Prostate gland (tissue), 2 donors: Measurements from ENCODE around the gene ELOVL7. TPM values are rescaled to one million over a fixed set of nuclear protein-coding genes. Genes with fewer than 3 reads are reported as not detected.

Source experiments
- DNase-seq: peaks from one replicate; pipeline ENCODE4 v3.0.0-alpha.2; 2019; ENCODE audit warnings: low spot score
- H3K27ac ChIP-seq, 2 donors: fragments of 200-600 bp; sonication (generic); 2 replicates each; pipeline ENCODE4 v1.5.1; 2017 to 2019
- H3K27me3 ChIP-seq: fragments of 200-600 bp; sonication (generic); replicated peaks from 2 replicates; pipeline ENCODE4 v1.5.1; 2019; ENCODE audit not compliant: insufficient read depth
- H3K36me3 ChIP-seq, 2 donors: fragments of 200-600 bp; sonication (generic); 1 replicate in 1 of 2; 2 replicates in 1 of 2; pipeline versions ENCODE4 v1.5.1 to v1.8.1; 2017 to 2019
- H3K4me1 ChIP-seq: fragments of 200-600 bp; sonication (generic); replicated peaks from 2 replicates; pipeline ENCODE4 v1.5.1; 2019
- H3K4me3 ChIP-seq, 2 donors: fragments of 200-600 bp; sonication (generic); 2 replicates each; pipeline ENCODE4 v1.5.1; 2017 to 2019
- H3K9me3 ChIP-seq: fragments of 200-600 bp; sonication (generic); 2 replicates; pipeline ENCODE4 v1.5.1; 2017
- CTCF ChIP-seq, 4 experiments: fragments of 200-600 bp in 2 of 4; fragments of 450-650 bp in 2 of 4; sonication (generic) in 2 of 4; IDR thresholded peaks; 1 replicate in 3 of 4; 2 replicates in 1 of 4; pipeline ENCODE4 v1.5.1; 2016 to 2019; ENCODE audit warnings: antibody characterized with exemption in 4 of 4, mild to moderate bottlenecking in 2 of 4, moderate library complexity in 2 of 4
- POLR2A ChIP-seq: fragments of 450-650 bp; IDR thresholded peaks from one replicate; pipeline ENCODE4 v1.6.1; 2016; ENCODE audit warnings: antibody characterized with exemption, mild to moderate bottlenecking
- POLR2AphosphoS5 ChIP-seq: sonication (generic); formaldehyde crosslinking; IDR thresholded peaks from one replicate; pipeline ENCODE4 v1.6.1; 2017; ENCODE audit warnings: antibody characterized with exemption
- WGBS: methylation state at CpG from one replicate; pipeline ENCODE4 v1.1.5; 2018; 5-methylcytosine and 5-hydroxymethylcytosine counted together
- intact Hi-C: fragments of 100-400 bp; cut with DNase I; formaldehyde crosslinking; loops from one replicate; pipeline ENCODE4 v1.14.2; 2022
- total RNA-seq, 2 donors: library from RNA; depleted of rRNA; stranded (reverse); fragments of >200 nt; gene quantifications; one replicate each; pipeline ENCODE4 v1.1.0, GENCODE V29; 2016

ELOVL7 gene
- total RNA-seq, 2 donors from 2014 or later: 15.7 to 23.8 TPM

- intact Hi-C loops: no loop called here
- Histone ChIP-seq H3K4me1 (no peaks in the 10 kb centered on the region), H3K27me3 (no peaks in the 10 kb centered on the region), H3K36me3 (no peaks in the 10 kb centered on the region), H3K4me3 (no peak overlapping the region), H3K27ac (no peak overlapping the region), H3K9me3 (no peaks in the 10 kb centered on the region)
- no peak for DNase-seq
- WGBS: 44% methylated on average over 3 of the region's 3 CpGs
- TF ChIP-seq CTCF (IDR thresholded peaks at IDR 0.05) (no peak), POLR2A (no peak), POLR2AphosphoS5 (no peak)
Observed at GRCh38 chr5:60710362-60710761, 133.7 kb downstream of the ELOVL7 start.

GRCh38 chr5:60705144-60705543, 138.9 kb downstream of the ELOVL7 start:
- H3K36me3 ChIP-seq: no peaks in the 10 kb centered on the region
- no peak overlapping the region for H3K27ac ChIP-seq
- H3K4me1 ChIP-seq: no peaks in the 10 kb centered on the region
- DNase-seq: no peak
- no peaks in the 10 kb centered on the region for H3K27me3 ChIP-seq
- no peaks in the 10 kb centered on the region for H3K9me3 ChIP-seq
- TF ChIP-seq CTCF (IDR thresholded peaks at IDR 0.05): no peak
- no peak for TF ChIP-seq POLR2A
- no peak for TF ChIP-seq POLR2AphosphoS5
- intact Hi-C loops: no loop called here
- no peak overlapping the region for H3K4me3 ChIP-seq

GRCh38 chr5:60703944-60704343, 140.1 kb downstream of the ELOVL7 start:
- TF ChIP-seq POLR2A (no peak), POLR2AphosphoS5 (no peak), CTCF (IDR thresholded peaks at IDR 0.05) (no peak)
- no peaks in the 10 kb centered on the region for H3K9me3 ChIP-seq
- no peak overlapping the region for H3K27ac ChIP-seq
- no peak for DNase-seq
- no peaks in the 10 kb centered on the region for H3K4me1 ChIP-seq
- intact Hi-C loops: no loop called here
- no peak overlapping the region for H3K4me3 ChIP-seq
- no peaks in the 10 kb centered on the region for H3K27me3 ChIP-seq
- no peaks in the 10 kb centered on the region for H3K36me3 ChIP-seq
- 71% methylated on average over 2 of the region's 2 CpGs for WGBS

Other genes with a start within 250 kb of the ELOVL7 start
- gene DEPDC1B, start 144.1 kb downstream of the ELOVL7 start, total RNA-seq: 1 to 10 TPM in 1 of 2 donors, under 1 TPM in 1; 0.32 to 1.8 TPM
- gene ERCC8, start 100.8 kb upstream of the ELOVL7 start, total RNA-seq: 10 to 100 TPM; 12.3 to 12.5 TPM
- 10 to 100 TPM; 16.6 to 17.9 TPM for gene NDUFAF2, start 100.9 kb upstream of the ELOVL7 start, total RNA-seq